NB4 (cell line): ENCODE data around the gene YPEL2.
"Not testable (repeated sequence)": the region's sequence is repeated elsewhere in the genome, so short reads cannot be mapped to it uniquely, and the experiment has no call there.

Experiments used
- DNase-seq: peaks from one replicate; pipeline ENCODE4 v3.0.0; 2010; ENCODE audit warnings: low read depth
- H3K4me3 ChIP-seq: one replicate; pipeline ENCODE4 v1.5.1; 2011; ENCODE audit warnings: mild to moderate bottlenecking, low read depth, low read length, moderate library complexity
- CTCF ChIP-seq: IDR thresholded peaks from one replicate; pipeline ENCODE4 v1.5.1; 2012; ENCODE audit warnings: low read depth, low read length
- MYC ChIP-seq: IDR thresholded peaks from 2 replicates; pipeline ENCODE4 v1.6.1; 2011; ENCODE audit warnings: low read depth, low read length
- POLR2A ChIP-seq: IDR thresholded peaks from 2 replicates; pipeline ENCODE4 v1.6.1; 2011; ENCODE audit warnings: mild to moderate bottlenecking; ENCODE audit not compliant: insufficient read length; ENCODE audit errors: extremely low read depth
- TF ChIP-seq, protein P1 (sequence below): IDR thresholded peaks from 2 replicates; pipeline ENCODE4 v1.6.1; 2011; ENCODE audit warnings: low read depth, low read length

YPEL2 gene

DNA sequence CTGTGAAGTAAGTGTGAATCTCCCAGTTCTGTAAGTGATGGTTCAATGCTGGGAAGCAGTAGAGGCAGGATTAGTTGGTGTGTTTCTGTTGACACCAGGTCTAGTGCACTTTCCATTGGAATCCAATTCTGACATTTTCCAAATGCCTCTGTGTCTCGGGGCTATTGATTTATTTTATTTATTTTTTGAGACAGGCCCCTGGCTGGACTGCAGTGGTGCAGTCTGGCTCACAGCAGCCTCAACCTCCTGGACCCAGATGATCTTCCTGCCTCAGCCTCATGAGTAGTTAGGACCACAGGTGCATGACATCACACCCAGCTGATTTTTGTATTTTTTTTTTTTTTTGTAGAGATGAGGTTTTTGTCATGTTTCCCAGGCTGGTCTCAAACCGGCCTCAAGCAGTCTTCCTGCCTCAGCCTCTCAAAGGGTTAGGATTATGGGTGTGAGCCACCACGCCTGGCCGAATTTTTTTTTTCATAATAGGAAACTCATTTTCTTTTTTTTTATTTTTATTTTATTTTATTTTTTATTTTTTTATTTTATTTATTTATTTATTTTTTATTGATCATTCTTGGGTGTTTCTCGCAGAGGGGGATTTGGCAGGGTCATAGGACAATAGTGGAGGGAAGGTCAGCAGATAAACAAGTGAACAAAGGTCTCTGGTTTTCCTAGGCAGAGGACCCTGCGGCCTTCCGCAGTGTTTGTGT, 61.7 kb downstream of the YPEL2 start:
- DNase-seq = no peak
- H3K4me3 ChIP-seq = no peak overlapping the region
- TF ChIP-seq MYC = no peak
- TF ChIP-seq, protein P1, sequence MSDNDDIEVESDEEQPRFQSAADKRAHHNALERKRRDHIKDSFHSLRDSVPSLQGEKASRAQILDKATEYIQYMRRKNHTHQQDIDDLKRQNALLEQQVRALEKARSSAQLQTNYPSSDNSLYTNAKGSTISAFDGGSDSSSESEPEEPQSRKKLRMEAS = no peak
- no peak for TF ChIP-seq CTCF

- not testable (repeated sequence) for H3K4me3 ChIP-seq, DNase-seq
These were observed 62.4 kb downstream of the YPEL2 start for GRCh38 chr17:59393742-59394410.

GRCh38 chr17:59396134-59396826, 64.8 kb downstream of the YPEL2 start:
- TF ChIP-seq CTCF (no peak), POLR2A (no peak), MYC (no peak)
- TF ChIP-seq, protein P1 = no peak

GRCh38 chr17:59397316-59398073, 66.0 kb downstream of the YPEL2 start:
- DNase-seq = no peak
- no peak overlapping the region for H3K4me3 ChIP-seq
- TF ChIP-seq CTCF = no peak

More at GRCh38 chr17:59396134-59396826, 64.8 kb downstream of the YPEL2 start:
- no peak for DNase-seq
- no peak overlapping the region for H3K4me3 ChIP-seq

DNA sequence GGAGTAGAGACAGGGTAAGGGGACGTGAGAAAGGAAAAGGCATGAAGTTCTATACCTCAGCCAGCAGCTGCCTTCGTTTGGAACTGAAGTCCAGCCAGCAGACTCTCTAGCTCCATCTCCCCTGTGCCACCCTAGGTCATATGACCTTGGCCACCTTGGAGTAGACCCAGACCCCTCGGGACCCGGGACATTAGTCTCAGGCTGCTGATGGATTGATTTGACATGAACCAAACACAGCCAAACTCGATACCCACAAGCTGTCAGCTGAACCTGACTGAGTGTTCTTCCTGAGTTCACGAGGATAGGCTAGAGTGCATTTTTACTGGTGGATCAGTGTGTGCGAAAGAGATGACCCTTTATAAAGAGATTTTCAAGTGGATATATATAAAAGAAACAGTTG, 68.5 kb downstream of the YPEL2 start:
- no peak for DNase-seq
- no peak overlapping the region for H3K4me3 ChIP-seq
- TF ChIP-seq, protein P1 = no peak
- no peak for TF ChIP-seq POLR2A
- TF ChIP-seq CTCF = no peak
- TF ChIP-seq MYC = no peak

GRCh38 chr17:59400858-59401257, 69.4 kb downstream of the YPEL2 start:
- no peak for TF ChIP-seq CTCF
- TF ChIP-seq POLR2A = no peak
- TF ChIP-seq, protein P1 = no peak
- no peak for TF ChIP-seq MYC
- DNase-seq = no peak
- no peak overlapping the region for H3K4me3 ChIP-seq
